GM12874 (cell line): ENCODE data around the gene MYO1E.

ENCODE experiments used
- CTCF ChIP-seq: IDR thresholded peaks from 2 replicates; pipeline ENCODE4 v1.5.1; 2011; ENCODE audit warnings: low read depth, mild to moderate bottlenecking, control low read depth, low read length, moderate library complexity; ENCODE audit not compliant: insufficient read depth

MYO1E gene

GRCh38 chr15:59178151-59178695, 194.4 kb downstream of the MYO1E start:
- no peak for TF ChIP-seq CTCF

GRCh38 chr15:59177317-59177660, 195.4 kb downstream of the MYO1E start:
- TF ChIP-seq CTCF = no peak

- no peak for TF ChIP-seq CTCF
Measured at GRCh38 chr15:59176653-59177316, 195.9 kb downstream of the MYO1E start.

- peak; percentile 33; the same call in 1 of the 2 replicates for TF ChIP-seq CTCF
Measured at GRCh38 chr15:59174835-59175831, 197.5 kb downstream of the MYO1E start.

GRCh38 chr15:59174151-59174834, 198.4 kb downstream of the MYO1E start:
- TF ChIP-seq CTCF = no peak

GRCh38 chr15:59173194-59173593, 199.5 kb downstream of the MYO1E start:
- TF ChIP-seq CTCF = no peak
